Measurements from ENCODE around the gene TXNRD1.
"Not testable (repeated sequence)": the region's sequence is repeated elsewhere in the genome, so short reads cannot be mapped to it uniquely, and the experiment has no call there.

TXNRD1 gene

DNA sequence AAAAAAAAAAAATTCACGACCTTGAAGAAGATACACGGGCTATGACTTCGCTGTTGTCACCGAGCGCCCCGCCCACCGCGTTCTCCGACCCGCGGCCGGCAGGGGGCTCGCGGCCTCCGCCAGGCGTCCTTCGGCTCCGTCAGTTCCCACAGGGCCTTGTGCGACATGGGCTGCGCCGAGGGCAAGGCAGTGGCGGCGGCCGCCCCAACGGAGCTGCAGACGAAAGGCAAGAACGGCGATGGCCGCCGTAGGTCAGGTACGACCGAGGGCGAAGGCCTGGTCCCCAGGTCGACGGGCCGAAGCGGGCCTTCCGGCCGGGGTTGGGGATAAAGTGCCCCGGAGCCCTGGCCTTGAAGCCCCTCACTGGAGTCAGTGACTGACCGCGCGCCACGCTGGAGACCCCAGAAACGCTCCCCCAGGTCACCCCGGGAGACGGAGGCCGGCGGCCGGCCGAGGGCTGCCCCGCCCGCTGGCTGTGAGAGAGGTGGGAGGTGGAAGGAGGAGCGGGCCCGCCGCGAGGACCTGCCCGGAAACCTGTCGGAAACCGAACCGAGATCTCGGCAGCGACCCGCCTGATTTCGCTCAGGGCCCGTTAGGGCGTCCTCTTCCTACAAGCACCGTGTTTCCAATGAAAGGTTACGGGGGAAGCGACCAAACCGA, at the start of gene TXNRD1:
TSS of gene TXNRD1 (plus strand) at position 142 of the 660 bp plus-strand sequence. CDS start at position 166, 24 bp downstream.
- peak within 1 kb of the TSS; percentile 70 for H3K27ac ChIP-seq (ENCODE audit: low read depth, low read length)
- peaks cover 19% of the 10 kb centered on the region for H3K4me1 ChIP-seq (ENCODE audit: insufficient read depth, low read length)
- no peaks in the 10 kb centered on the region for H3K27me3 ChIP-seq (ENCODE audit: control insufficient read depth in 1 of 2, insufficient read depth in 2 of 2, low read length in 2 of 2)
- H3K9me3 ChIP-seq (ENCODE audit: low read length), result no peaks in the 10 kb centered on the region
- no peaks in the 10 kb centered on the region for H3K36me3 ChIP-seq (ENCODE audit: insufficient read depth, low read length)
- H3K4me3 ChIP-seq (ENCODE audit: low read depth in 1 of 2, low read length in 2 of 2), result peak within 1 kb of the TSS; percentile 52 to 65
- peak within 1 kb of the TSS; percentile 68 for H3K9ac ChIP-seq (ENCODE audit: low read length)

DNA sequence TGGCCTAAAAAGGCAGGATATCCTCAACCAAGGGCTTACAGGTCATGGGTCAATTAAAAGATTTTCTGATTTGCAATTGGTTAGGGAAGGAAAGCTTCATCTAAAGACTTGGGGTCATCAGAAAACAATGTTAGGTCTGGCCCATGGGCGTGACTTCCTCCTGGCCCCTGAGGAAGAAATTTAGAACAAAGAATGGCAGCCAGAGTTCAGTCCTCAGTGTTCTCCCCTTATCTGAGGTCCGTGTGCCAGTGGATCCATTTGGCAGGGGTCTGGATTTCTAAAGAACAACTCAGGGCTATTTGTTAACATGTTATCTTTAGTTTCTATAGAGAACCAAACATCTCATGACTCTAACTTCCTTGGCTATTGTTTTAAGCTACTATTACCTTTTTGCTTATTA, 49.8 kb upstream of the TXNRD1 start:
- H3K27ac ChIP-seq (ENCODE audit: low read depth, low read length), result no peak overlapping the region
- no peak overlapping the region for H3K9ac ChIP-seq (ENCODE audit: low read length)
- no peaks in the 10 kb centered on the region for H3K27me3 ChIP-seq (ENCODE audit: control insufficient read depth in 1 of 2, insufficient read depth in 2 of 2, low read length in 2 of 2)
- H3K4me3 ChIP-seq (ENCODE audit: low read depth in 1 of 2, low read length in 2 of 2), result no peak overlapping the region
- H3K9me3 ChIP-seq (ENCODE audit: low read length), result no peaks in the 10 kb centered on the region
- H3K4me1 ChIP-seq (ENCODE audit: insufficient read depth, low read length), result peaks cover 6% of the 10 kb centered on the region
- H3K36me3 ChIP-seq (ENCODE audit: insufficient read depth, low read length), result no peaks in the 10 kb centered on the region

DNA sequence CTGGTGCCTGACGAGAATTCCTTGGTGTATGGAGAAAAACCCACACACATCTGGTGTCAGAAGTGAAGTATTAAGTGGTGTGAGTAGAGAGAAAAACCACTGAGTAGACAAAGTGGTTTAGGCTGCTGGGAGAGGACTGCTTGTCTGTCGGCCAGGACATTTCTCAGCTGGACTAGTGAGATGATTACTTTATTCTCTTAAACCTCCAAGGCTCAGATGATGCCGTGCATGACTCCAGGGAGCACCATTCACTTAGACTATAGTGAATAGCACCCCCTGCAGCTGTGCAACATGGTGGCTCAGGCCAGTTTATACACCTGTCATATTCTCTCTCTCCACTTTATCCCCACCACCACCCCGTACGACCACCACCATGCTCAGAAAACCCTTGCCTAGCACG, 49.1 kb upstream of the TXNRD1 start:
- Histone ChIP-seq H3K4me1 (ENCODE audit: insufficient read depth, low read length) (peaks cover 6% of the 10 kb centered on the region), H3K9me3 (ENCODE audit: low read length) (no peaks in the 10 kb centered on the region), H3K4me3 (ENCODE audit: low read depth in 1 of 2, low read length in 2 of 2) (no peak overlapping the region), H3K9ac (ENCODE audit: low read length) (no peak overlapping the region), H3K27ac (ENCODE audit: low read depth, low read length) (no peak overlapping the region), H3K27me3 (ENCODE audit: control insufficient read depth in 1 of 2, insufficient read depth in 2 of 2, low read length in 2 of 2) (no peaks in the 10 kb centered on the region), H3K36me3 (ENCODE audit: insufficient read depth, low read length) (no peaks in the 10 kb centered on the region)

DNA sequence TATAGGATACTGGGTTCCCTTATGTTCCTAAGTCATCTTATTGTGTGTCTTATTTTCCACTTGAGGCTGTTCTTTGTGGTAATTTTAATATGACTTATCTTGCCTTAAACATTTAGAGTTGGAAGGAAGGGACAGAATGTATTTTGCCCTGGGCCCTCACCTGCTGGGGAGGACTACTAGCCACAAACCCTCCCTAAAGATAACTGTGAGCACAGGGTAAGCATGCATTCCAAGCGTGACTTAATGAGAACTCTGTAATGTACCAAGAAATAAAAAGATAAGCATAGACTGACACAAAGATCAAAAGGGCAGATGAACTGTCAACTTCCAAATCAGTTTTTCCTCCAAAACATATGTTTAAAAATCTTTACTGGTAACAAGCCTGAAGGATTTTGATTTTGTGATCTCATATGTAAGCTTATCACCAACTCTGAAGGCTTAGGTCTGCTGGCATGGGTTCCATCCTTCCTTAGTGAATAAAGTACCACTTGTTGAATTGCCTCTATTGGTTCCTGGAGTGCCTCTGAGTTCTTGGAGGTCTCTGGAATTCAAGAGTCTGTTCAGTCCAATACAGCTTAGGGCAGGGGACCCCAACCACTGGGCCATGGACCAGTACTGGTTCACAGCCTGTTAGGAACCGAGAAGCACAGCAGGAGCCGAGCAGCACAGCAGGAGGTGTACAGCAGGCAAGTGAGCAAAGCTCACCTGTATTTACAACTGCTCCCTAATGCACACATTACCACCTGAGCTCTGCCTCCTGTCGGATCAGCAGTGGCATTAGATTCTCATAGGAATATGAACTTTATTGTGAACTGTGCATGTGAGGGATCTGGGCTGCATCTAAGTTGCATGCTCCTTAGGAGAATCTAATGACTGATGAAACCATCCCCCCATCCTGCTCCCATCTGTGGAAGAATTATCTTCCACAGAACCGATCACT, 47.8 kb upstream of the TXNRD1 start:
- H3K4me3 ChIP-seq (ENCODE audit: low read depth in 1 of 2, low read length in 2 of 2), result no peak overlapping the region
- H3K27me3 ChIP-seq (ENCODE audit: control insufficient read depth in 1 of 2, insufficient read depth in 2 of 2, low read length in 2 of 2), result no peaks in the 10 kb centered on the region
- H3K9ac ChIP-seq (ENCODE audit: low read length), result no peak overlapping the region
- peaks cover 6% of the 10 kb centered on the region for H3K4me1 ChIP-seq (ENCODE audit: insufficient read depth, low read length)
- no peaks in the 10 kb centered on the region for H3K36me3 ChIP-seq (ENCODE audit: insufficient read depth, low read length)
- H3K27ac ChIP-seq (ENCODE audit: low read depth, low read length), result no peak overlapping the region
- no peaks in the 10 kb centered on the region for H3K9me3 ChIP-seq (ENCODE audit: low read length)

DNA sequence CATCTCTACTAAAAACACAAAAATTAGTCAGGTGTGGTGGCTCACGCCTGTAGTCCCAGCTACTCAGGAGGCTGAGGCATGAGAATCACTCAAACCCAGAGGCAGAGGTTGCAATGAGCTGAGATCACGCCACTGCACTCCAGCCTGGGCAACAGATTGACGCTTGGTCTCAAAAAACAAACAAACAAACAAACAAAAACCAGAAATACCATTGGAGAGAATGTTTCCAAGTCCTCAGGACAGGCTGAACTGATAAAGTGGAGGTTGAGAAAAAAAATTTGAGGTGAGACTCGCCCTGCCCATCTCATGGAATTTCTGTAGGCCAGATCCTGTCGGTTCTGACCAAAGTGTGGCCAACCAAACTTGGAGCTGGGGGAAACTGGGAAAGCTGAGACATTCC, 47.0 kb upstream of the TXNRD1 start:
- Histone ChIP-seq H3K27me3 (ENCODE audit: control insufficient read depth in 1 of 2, insufficient read depth in 2 of 2, low read length in 2 of 2) (no peaks in the 10 kb centered on the region), H3K36me3 (ENCODE audit: insufficient read depth, low read length) (no peaks in the 10 kb centered on the region), H3K4me3 (ENCODE audit: low read depth in 1 of 2, low read length in 2 of 2) (no peak overlapping the region), H3K9ac (ENCODE audit: low read length) (no peak overlapping the region), H3K9me3 (ENCODE audit: low read length) (no peaks in the 10 kb centered on the region), H3K27ac (ENCODE audit: low read depth, low read length) (no peak overlapping the region), H3K4me1 (ENCODE audit: insufficient read depth, low read length) (peaks cover 6% of the 10 kb centered on the region)

DNA sequence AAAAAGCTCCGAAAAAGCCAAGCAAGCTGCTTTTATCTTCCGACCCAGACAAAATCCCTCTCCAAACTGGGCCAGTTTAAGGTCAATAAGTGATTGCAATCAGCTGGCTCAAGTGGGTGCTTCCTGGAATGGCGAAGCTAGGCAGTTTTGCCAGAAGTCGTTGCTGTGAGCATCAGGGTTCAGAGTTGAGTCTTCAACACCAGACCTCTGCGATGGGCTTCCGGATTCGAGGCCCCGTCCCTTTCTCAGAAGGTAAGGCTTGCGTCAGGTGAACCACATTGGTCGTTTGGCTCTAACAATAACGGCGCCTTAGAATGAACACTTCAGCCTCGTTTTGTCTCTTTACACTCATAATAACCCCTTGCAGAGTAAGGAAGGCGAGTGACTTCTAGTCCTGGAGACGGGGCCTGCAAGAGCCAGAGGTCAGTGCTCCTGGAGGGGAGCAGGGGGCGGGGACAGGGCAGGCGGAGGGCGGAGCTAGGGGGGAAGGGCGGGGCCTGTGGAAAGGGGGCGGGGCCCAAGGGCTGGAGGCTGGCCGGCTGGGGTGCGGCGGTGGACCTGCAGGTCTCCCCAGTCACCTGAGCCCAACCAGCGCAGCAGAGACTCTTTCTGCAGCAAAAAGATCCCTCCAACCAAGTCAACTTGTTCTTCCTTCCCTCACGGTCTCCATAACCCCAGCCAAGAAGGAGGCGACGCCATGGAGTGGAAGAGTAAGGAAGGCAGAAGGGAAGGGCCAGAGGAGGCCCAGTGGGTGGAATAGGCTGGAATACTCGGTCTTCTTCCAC, 43.6 kb upstream of the TXNRD1 start:
- H3K27ac ChIP-seq (ENCODE audit: low read depth, low read length), result no peak overlapping the region
- no peaks in the 10 kb centered on the region for H3K27me3 ChIP-seq (ENCODE audit: control insufficient read depth in 1 of 2, insufficient read depth in 2 of 2, low read length in 2 of 2)
- H3K9me3 ChIP-seq (ENCODE audit: low read length), result no peaks in the 10 kb centered on the region
- H3K36me3 ChIP-seq (ENCODE audit: insufficient read depth, low read length), result no peaks in the 10 kb centered on the region
- peaks cover 3% of the 10 kb centered on the region for H3K4me1 ChIP-seq (ENCODE audit: insufficient read depth, low read length)
- H3K9ac ChIP-seq (ENCODE audit: low read length), result no peak overlapping the region
- no peak overlapping the region for H3K4me3 ChIP-seq (ENCODE audit: low read depth in 1 of 2, low read length in 2 of 2)

DNA sequence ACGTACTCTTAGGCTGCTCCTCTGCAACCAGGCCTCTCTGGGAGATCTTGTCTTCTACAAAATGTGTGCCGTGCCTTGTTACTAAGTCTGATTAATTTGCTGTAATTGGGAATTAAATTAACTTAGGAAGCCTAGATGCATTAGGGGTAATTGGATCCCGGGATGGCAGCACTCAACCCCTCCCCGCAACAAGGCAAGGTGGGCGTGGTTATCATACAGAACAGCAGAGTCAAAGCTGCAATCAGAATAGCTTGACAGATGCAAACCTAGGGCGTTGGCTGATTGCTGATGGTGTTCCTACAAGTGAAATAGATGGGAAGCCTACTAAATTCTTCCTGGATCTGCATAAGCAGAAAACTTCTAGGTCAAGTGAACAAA, 43.0 kb upstream of the TXNRD1 start:
- no peaks in the 10 kb centered on the region for H3K27me3 ChIP-seq (ENCODE audit: control insufficient read depth in 1 of 2, insufficient read depth in 2 of 2, low read length in 2 of 2)
- no peaks in the 10 kb centered on the region for H3K9me3 ChIP-seq (ENCODE audit: low read length)
- H3K9ac ChIP-seq (ENCODE audit: low read length), result no peak overlapping the region
- peaks cover 8% of the 10 kb centered on the region for H3K4me1 ChIP-seq (ENCODE audit: insufficient read depth, low read length)
- H3K27ac ChIP-seq (ENCODE audit: low read depth, low read length), result no peak overlapping the region
- no peaks in the 10 kb centered on the region for H3K36me3 ChIP-seq (ENCODE audit: insufficient read depth, low read length)
- H3K4me3 ChIP-seq (ENCODE audit: low read depth in 1 of 2, low read length in 2 of 2), result no peak overlapping the region

DNA sequence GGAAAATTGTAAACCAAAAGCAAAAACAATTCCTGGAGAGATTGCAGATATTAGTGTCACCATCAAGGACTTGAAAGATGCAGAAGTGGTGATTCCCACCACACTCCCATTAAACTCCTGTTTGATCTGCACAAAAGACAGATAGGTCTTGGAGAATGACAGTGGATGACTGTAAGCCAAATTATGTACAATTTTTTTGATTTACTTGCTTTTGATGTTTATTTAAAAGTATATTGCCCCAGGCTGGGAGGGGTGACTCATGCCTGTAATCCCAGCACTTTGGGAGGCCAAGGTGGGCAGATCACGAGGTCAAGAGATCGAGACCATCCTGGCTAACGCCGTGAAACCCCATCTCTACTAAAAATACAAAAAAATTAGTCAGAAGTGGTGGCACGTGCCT, 41.8 kb upstream of the TXNRD1 start:
- not testable (repeated sequence) for H3K27ac ChIP-seq (ENCODE audit: low read depth, low read length); H3K36me3 ChIP-seq (ENCODE audit: insufficient read depth, low read length); H3K9ac ChIP-seq (ENCODE audit: low read length); H3K27me3 ChIP-seq (ENCODE audit: control insufficient read depth in 1 of 2, insufficient read depth in 2 of 2, low read length in 2 of 2); H3K4me3 ChIP-seq (ENCODE audit: low read depth in 1 of 2, low read length in 2 of 2); H3K9me3 ChIP-seq (ENCODE audit: low read length)
- H3K4me1 ChIP-seq (ENCODE audit: insufficient read depth, low read length), result peaks cover 20% of the 10 kb centered on the region

DNA sequence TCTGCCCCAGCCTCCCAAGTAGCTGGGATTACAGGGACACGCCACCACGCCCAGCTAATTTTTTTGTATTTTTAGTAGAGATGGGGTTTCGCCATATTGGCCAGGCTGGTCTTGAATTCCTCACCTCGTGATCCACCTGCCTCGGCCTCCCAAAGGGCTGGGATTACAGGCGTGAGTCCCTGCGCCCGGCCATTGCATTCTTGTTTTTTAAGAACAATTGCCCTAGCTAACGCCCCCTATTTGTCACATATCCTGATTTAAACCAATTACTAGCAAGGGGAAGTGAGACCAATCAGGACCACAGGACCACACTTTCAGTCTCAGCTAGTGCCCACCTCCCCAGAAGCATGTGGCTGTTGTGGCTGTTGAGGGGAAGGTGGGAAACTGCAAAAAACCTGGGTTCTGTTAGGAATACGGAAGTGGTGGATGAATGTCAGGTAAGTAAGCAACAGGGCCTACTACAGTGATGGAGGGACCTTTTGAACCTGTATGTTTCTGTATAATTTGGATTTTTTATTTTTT, 39.8 kb upstream of the TXNRD1 start:
- Histone ChIP-seq H3K27ac (ENCODE audit: low read depth, low read length) (no peak overlapping the region), H3K9ac (ENCODE audit: low read length) (no peak overlapping the region), H3K36me3 (ENCODE audit: insufficient read depth, low read length) (no peaks in the 10 kb centered on the region), H3K4me3 (ENCODE audit: low read depth in 1 of 2, low read length in 2 of 2) (no peak overlapping the region), H3K4me1 (ENCODE audit: insufficient read depth, low read length) (peaks cover 33% of the 10 kb centered on the region), H3K27me3 (ENCODE audit: control insufficient read depth in 1 of 2, insufficient read depth in 2 of 2, low read length in 2 of 2) (no peaks in the 10 kb centered on the region), H3K9me3 (ENCODE audit: low read length) (no peaks in the 10 kb centered on the region)

DNA sequence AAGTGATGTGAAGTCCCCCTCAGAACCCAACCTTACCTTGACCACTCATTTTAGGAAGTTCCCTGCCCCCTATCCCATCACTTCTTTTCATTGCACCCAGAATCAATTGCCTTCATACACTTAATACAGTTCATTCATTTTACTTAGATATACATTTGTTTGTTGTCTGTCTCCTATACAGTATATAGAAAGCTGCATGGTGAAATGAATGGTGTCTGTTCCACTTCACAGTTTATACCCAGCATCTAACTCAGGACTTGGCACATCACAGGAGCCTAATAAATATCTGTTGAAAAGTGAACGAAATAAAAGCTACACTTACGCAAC, 38.3 kb upstream of the TXNRD1 start:
- Histone ChIP-seq H3K4me3 (ENCODE audit: low read depth in 1 of 2, low read length in 2 of 2) (peak overlapping the region in 1 of 2 donors; percentile 4), H3K27me3 (ENCODE audit: control insufficient read depth in 1 of 2, insufficient read depth in 2 of 2, low read length in 2 of 2) (no peaks in the 10 kb centered on the region), H3K4me1 (ENCODE audit: insufficient read depth, low read length) (peaks cover 48% of the 10 kb centered on the region), H3K27ac (ENCODE audit: low read depth, low read length) (peak overlapping the region; percentile 71), H3K9me3 (ENCODE audit: low read length) (no peaks in the 10 kb centered on the region), H3K36me3 (ENCODE audit: insufficient read depth, low read length) (no peaks in the 10 kb centered on the region), H3K9ac (ENCODE audit: low read length) (no peak overlapping the region)

All from muscle layer of colon (tissue), 2 donors.